Lung (tissue), 12 donors: Measurements from ENCODE around the gene TSPAN7. TPM values are rescaled to one million over a fixed set of nuclear protein-coding genes. Genes with fewer than 3 reads are reported as not detected.
A peak's percentile ranks its signal among the peaks of the same experiment; 100 is the strongest.

Experiments
- ATAC-seq: fragments of 200-7000 bp; cut with Tn5 transposase; one replicate; pipeline ENCODE4 v1.9.1; 2020; ENCODE audit warnings: moderate number of reproducible peaks; ENCODE audit not compliant: insufficient read depth, low FRiP score
- DNase-seq, 3 donors: peaks; one replicate each; pipeline ENCODE4 v3.0.0-alpha.2; 2013 to 2017
- H3K27ac ChIP-seq, 2 donors: one replicate each; pipeline ENCODE4 v1.5.1; 2013; ENCODE audit warnings: mild to moderate bottlenecking in 2 of 2, moderate library complexity in 2 of 2, control low read depth in 1 of 2, inconsistent platforms in 1 of 2, low read depth in 1 of 2, low read length in 1 of 2
- H3K27me3 ChIP-seq, 3 donors: one replicate each; pipeline ENCODE4 v1.5.1; 2013; ENCODE audit warnings: low read length in 2 of 3; ENCODE audit not compliant: control insufficient read depth in 3 of 3, insufficient read depth in 3 of 3
- H3K36me3 ChIP-seq, 4 donors: one replicate each; pipeline ENCODE4 v1.5.1; 2013; ENCODE audit warnings: low read length in 4 of 4, mild to moderate bottlenecking in 1 of 4, moderate library complexity in 1 of 4; ENCODE audit not compliant: control insufficient read depth in 4 of 4, insufficient read depth in 4 of 4
- H3K4me1 ChIP-seq, 5 donors: one replicate each; pipeline ENCODE4 v1.5.1; 2013; ENCODE audit warnings: low read length in 5 of 5, mild to moderate bottlenecking in 2 of 5, moderate library complexity in 1 of 5; ENCODE audit not compliant: control insufficient read depth in 5 of 5, insufficient read depth in 5 of 5
- H3K4me3 ChIP-seq: one replicate; pipeline ENCODE4 v1.5.1; 2013; ENCODE audit warnings: mild to moderate bottlenecking, control low read depth, moderate library complexity
- H3K9ac ChIP-seq, 2 donors: one replicate each; pipeline ENCODE4 v1.5.1; 2013; ENCODE audit warnings: low read length in 2 of 2, control low read depth in 1 of 2; ENCODE audit not compliant: insufficient read depth in 1 of 2
- H3K9me3 ChIP-seq, 4 donors: one replicate each; pipeline ENCODE4 v1.5.1; 2013; ENCODE audit warnings: low read length in 3 of 4, mild to moderate bottlenecking in 1 of 4, moderate library complexity in 1 of 4; ENCODE audit not compliant: control insufficient read depth in 4 of 4, insufficient read depth in 3 of 4
- WGBS, 2 donors: extraction: QIAGEN DNeasy Blood & Tissue Kit; methylation state at CpG; one replicate each; pipeline ENCODE4 v1.1.7; 2013; 5-methylcytosine and 5-hydroxymethylcytosine counted together
- polyA plus RNA-seq, 2 donors: library from polyadenylated mRNA; stranded (reverse); fragments of 200-250 nt; gene quantifications; one replicate each; pipeline ENCODE4 v1.2.1, GENCODE V29; 2013
- total RNA-seq, 2 donors: library from RNA; depleted of rRNA in 1 of 2; stranded (reverse); fragments of >200 nt in 1 of 2; gene quantifications; one replicate each; pipeline ENCODE4 v1.2.1, GENCODE V29; 2014 to 2021
- TF ChIP-seq, protein P1 (sequence below): IDR thresholded peaks from 2 replicates; pipeline ENCODE4 v1.5.1; 2012; ENCODE audit warnings: mild to moderate bottlenecking; ENCODE audit errors: control extremely low read depth, extremely low read depth
- donor health status: control.
- donor health status: control.
- donor health status: Bipolar disorder and iron deficiency.
- donor health status: healthy.
- donor health status: DM: yes; HTN: yes; CAD: no.

TSPAN7 gene
- total and polyA plus RNA-seq, 4 donors: 36.4 to 52.4 (median 40.8) TPM

DNA sequence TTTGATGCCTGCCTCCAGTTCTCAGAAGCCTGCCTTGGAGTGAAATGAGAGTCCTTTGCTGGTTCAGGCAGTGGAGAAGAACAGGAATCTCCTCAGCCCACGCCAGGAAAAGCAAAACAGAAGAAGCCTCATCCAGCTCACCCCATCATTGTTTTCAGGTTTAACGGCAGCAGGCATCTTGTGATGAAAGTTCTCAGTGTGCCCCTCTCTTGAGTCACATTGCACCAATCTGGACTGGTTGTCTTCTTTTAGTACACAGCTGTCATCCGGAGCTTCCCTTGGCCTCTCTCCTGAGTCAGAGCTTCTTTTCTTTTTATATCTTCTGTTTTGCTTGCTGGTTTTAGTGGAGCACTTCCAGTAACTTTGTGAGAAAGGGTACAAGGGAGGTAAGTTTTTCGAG is 50.9 kb downstream of the TSPAN7 start:
- WGBS, 2 donors: 53 to 59% methylated on average over 4 of the region's 4 CpGs
- no peak for DNase-seq
- Histone ChIP-seq H3K9me3 (no peaks in the 10 kb centered on the region), H3K4me1 (no peaks in the 10 kb centered on the region), H3K4me3 (no peak overlapping the region), H3K27ac (no peak overlapping the region), H3K27me3 (peaks cover 2 to 26% (median 6%) of the 10 kb centered on the region in 3 donors), H3K9ac (no peak overlapping the region), H3K36me3 (no peaks in the 10 kb centered on the region)
- TF ChIP-seq, protein P1, sequence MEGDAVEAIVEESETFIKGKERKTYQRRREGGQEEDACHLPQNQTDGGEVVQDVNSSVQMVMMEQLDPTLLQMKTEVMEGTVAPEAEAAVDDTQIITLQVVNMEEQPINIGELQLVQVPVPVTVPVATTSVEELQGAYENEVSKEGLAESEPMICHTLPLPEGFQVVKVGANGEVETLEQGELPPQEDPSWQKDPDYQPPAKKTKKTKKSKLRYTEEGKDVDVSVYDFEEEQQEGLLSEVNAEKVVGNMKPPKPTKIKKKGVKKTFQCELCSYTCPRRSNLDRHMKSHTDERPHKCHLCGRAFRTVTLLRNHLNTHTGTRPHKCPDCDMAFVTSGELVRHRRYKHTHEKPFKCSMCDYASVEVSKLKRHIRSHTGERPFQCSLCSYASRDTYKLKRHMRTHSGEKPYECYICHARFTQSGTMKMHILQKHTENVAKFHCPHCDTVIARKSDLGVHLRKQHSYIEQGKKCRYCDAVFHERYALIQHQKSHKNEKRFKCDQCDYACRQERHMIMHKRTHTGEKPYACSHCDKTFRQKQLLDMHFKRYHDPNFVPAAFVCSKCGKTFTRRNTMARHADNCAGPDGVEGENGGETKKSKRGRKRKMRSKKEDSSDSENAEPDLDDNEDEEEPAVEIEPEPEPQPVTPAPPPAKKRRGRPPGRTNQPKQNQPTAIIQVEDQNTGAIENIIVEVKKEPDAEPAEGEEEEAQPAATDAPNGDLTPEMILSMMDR: no peak
- ATAC-seq: no peak

DNA sequence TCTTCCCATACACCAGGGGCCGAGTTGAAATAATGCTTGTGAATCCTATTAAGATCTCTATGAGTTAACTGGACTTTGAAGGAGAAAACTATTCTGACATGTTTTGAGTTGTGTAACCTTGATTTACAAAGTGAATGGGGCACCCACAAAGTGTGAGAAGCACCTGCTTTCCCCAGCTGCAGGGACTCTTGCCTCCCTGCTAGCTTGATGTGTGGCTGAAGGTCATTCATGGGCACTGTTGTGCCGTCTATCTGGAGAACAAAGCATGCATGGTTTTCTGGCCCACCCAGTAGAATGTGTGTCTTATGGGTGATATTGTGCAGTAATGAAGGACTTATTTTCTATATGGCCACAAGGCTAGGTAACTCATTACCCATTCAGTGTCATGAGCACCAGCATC is 53.1 kb downstream of the TSPAN7 start:
- H3K4me1 ChIP-seq: peaks cover 0 to 1% (median 0%) of the 10 kb centered on the region in 5 donors
- ATAC-seq (no peak), DNase-seq (no peak)
- H3K4me3 ChIP-seq: no peak overlapping the region
- TF ChIP-seq, protein P1: no peak
- no peak overlapping the region for H3K9ac ChIP-seq
- 71 to 86% methylated on average over 2 of the region's 2 CpGs for WGBS, 2 donors
- no peaks in the 10 kb centered on the region for H3K9me3 ChIP-seq
- H3K27ac ChIP-seq: no peak overlapping the region
- H3K27me3 ChIP-seq: peaks cover 2 to 27% (median 8%) of the 10 kb centered on the region in 3 donors
- no peaks in the 10 kb centered on the region for H3K36me3 ChIP-seq

DNA sequence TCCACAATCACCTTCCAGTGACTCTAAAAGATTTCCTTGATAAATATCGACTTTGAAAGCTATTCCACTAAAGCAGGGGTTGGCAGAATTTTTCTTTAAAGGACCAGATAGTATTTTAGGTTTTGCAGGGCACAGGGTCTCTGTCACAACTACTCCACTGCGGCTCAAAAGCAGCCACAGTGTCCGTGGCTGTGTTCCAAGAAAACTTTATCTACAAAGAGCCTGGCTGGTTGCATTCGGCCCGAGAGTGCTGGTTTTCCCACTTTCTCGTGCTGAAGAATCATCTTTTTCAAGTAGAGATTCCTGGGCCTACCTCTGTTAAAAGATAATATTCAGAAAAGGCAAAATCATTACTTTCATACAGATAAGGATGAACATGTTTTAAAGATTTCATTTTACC is 55.6 kb downstream of the TSPAN7 start:
- H3K4me1 ChIP-seq: peaks cover 0 to 1% (median 0%) of the 10 kb centered on the region in 5 donors
- 25 to 43% methylated on average over 6 of the region's 6 CpGs for WGBS, 2 donors
- peaks cover 2 to 28% (median 14%) of the 10 kb centered on the region in 3 donors for H3K27me3 ChIP-seq
- no peak overlapping the region for H3K4me3 ChIP-seq
- DNase-seq (peak in 2 of 3 donors; percentile 8 to 22), ATAC-seq (no peak)
- H3K9me3 ChIP-seq: no peaks in the 10 kb centered on the region
- no peak overlapping the region for H3K27ac ChIP-seq
- H3K9ac ChIP-seq: no peak overlapping the region
- H3K36me3 ChIP-seq: no peaks in the 10 kb centered on the region
- TF ChIP-seq, protein P1: no peak

DNA sequence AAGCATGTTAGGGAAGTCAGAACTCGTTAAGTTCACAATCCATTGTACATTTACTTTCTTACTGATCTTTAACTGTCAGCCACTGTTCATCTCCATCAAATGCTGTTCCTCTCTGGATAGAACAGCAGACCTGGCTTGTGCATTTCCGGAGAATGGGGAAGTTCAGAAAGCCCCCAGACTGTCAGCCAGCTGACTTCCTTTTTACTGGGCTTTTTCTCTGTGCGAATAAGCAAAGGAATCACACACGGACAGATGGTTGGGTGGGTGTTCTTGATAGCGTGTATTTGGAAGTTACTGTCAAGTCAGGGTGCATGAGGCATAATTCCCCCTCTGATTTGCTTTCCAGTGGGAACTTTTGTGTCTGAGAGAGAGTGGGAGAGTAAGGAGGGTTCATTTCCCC is 56.8 kb downstream of the TSPAN7 start:
- peaks cover 0 to 1% (median 0%) of the 10 kb centered on the region in 5 donors for H3K4me1 ChIP-seq
- no peaks in the 10 kb centered on the region for H3K9me3 ChIP-seq
- H3K4me3 ChIP-seq: no peak overlapping the region
- DNase-seq (peak in 1 of 3 donors; percentile 4), ATAC-seq (no peak)
- no peak overlapping the region for H3K9ac ChIP-seq
- TF ChIP-seq, protein P1: no peak
- WGBS, 2 donors: 13 to 44% methylated on average over 5 of the region's 5 CpGs
- peaks cover 3 to 29% (median 19%) of the 10 kb centered on the region in 3 donors for H3K27me3 ChIP-seq
- H3K27ac ChIP-seq: no peak overlapping the region
- no peaks in the 10 kb centered on the region for H3K36me3 ChIP-seq
